CD4-positive, alpha-beta T cell treated with Interleukin-1 beta for 1 hour (primary cell): ENCODE data around the gene C22orf39.

Experiments
- DNase-seq, 2 donors: peaks; one replicate each; pipeline ENCODE4 v3.0.0-alpha.2; 2020 to 2022

Gene C22orf39

DNA sequence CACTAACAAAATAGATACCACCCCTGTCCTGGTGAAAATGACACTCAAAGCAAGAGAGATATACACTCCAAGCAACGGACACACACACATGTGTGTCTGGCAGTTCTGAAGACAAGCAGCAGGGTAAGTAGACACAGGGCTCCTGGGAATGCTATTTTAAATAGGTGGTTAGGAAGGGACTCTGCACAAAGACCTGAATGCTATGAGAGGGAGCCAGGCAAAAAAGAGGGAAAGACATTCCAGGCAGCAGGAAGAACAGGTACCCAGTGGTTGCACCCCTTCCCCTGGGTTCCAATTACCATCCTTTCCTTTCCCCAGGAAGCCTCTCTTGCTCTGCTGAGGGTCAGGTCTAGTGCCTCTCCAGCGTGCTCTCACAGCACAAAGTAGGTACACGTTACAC is 28.5 kb upstream of the C22orf39 start:
- DNase-seq = no peak

- no peak for DNase-seq
Measured at GRCh38 chr22:19473578-19473977, 26.1 kb upstream of the C22orf39 start.

GRCh38 chr22:19472233-19472632 is 24.7 kb upstream of the C22orf39 start:
- DNase-seq = no peak

DNA sequence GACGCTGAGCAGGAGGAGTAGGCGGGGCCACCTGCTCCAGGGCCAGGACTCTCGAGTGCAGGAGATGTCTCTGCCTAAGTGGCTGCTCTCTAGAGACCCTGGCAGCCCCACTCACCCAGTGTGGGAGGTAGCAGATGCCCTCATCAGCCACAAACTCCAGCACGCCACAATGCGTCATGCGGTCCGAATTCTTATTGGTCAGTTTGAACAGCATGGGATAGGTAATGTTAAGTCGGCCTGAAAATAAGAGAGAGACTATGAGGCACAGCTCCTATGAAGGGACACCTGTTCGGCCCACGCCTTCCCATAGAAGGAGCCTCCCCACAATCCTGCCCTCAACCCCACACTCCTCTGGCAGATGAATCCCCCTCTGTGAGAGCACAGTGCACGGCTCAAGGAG is 24.1 kb upstream of the C22orf39 start:
- DNase-seq = no peak

DNA sequence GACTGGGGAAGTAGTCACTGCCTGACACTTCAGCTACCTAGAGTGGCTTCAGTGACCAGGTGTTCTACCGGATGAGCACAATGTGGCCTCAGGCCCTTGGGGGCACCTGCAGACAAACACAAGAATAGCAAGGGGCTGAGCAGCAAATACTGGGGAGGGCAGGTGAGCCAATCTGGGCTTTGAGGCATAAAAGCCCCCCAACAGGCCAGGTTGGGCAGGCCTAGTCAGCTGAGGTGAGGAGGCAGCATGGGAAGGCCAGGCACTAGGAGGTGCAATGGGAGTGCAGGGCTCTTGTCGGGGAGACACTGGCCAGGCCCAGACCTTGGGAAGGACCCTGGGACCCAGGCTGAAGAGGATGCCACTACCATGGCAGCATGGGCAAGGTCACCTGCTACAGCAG is 22.5 kb upstream of the C22orf39 start:
- no peak for DNase-seq

DNA sequence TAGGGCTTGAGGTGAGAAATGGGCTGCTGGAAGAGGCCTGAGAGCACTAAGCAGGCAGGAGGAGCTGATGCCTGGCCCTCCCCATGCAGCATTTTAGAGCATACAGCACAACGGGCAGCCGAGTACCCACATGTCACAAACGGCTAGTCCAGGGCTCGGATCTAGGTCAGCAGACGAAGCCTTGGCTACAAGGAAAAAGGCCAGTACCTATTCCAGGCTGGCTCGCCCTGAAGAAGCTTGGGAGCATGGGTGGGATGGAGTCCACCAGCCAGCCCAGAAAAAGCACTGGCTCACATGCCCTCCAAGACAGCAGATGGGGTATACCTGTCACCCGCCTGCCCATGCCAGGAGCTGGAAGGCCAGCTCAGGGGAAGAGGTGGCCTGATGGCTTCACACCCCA is 21.9 kb upstream of the C22orf39 start:
- no peak for DNase-seq

DNA sequence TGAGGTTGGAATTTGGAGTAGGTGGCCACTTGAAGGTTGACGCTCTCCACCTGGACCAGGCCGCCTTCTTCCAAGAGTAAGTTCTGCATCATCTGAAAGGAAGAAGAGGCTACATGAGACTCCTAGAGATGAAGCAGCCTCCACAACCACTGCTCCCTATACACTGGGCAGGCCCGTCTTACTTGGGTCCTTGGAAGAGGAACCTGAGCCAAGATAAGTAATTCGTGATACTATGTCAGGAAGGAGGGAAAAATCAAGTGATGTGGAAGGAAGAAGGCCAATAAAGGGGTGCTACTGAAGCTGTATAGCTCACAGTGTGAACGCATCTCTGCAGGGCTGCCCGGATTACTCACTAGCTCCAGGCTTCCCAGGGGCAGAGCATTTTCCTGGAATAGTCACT is 20.4 kb upstream of the C22orf39 start:
- DNase-seq = no peak

DNA sequence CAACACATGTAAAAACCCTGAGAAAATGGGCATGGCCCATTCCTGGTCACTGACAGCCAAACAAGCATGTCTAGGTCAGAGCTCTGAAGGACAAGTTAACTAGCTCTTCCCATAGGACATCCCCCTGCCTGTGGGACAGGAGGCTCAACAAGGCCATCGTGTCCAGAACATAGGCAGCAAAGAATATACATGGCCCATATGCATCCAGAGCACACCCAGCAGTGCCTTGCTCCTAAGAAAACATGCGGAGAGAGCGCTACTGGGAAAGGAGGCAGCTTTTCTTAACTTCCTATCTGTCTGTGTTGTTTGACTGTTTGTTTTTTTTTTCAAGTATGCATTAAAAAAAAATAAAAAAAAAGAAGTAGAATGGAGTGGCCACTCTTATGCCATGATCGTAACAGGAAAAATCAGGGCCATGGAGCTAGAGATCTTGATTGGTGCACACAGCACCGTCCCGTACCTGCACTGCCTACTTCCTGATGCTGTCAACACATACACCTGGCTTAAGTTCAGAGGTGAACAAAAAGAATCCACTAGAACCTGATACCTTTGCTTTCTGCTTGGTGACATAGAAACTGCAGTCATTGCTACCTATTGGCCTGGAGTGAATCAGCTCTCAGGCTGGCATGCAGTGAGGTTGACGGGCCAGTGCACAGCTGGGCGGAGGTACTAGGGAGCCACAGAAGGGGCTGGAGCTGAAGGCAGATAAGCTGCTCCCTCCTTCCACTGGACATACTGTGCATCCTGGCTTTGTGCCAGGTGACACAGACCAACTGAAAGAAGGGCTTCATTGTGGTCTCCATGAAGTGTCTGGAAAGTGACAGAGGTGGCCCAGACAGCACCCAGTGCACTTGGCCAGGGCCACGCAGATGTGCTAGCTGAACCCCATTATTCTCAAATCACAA is 19.6 kb upstream of the C22orf39 start:
- no peak for DNase-seq

DNA sequence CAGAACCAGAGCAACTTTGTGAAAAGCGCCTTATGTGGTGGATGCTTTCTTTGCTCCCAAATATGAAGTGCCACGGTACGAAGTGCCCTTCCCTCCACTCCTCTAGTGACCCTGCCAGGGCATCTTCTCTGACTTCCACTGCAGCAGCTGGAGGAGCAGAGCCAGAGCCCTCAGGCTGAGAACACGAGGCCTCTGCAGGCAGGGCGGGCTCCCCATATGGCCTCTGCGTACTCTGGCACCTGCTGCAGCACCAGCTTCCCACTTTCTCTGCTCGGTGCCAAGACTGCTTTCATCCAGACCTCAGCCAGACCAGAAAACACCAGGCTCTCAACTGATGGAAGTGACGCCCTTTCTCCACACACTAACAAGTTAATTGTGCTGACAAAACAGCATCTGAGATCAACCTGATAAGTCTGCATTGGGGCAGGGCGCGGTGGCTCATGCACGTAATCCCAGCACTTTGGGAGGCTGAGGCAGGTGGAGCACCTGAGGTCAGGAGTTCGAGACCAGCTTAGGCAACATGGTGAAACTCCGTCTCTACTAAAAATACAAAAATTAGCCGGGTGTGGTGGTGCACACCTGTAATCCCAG is 18.7 kb upstream of the C22orf39 start:
- no peak for DNase-seq

DNA sequence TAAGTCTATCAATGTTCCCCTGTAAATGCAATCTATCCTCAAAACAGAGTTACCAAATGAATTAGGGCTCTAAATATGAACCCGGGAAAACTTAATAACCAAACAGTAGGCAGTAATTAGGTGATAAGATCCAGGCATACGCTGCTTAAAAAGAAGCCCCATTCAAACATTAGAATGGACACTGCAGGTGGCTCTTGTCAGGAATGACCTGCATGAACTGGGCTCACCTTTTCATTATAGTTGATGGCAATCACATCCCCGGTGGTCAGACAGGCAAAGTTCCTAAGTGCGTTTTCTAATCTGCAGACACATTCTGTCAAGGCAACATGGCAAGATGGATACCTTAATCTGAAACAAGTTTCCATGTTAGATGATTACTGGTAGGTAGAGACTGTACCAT is 17.5 kb upstream of the C22orf39 start:
- no peak for DNase-seq

DNA sequence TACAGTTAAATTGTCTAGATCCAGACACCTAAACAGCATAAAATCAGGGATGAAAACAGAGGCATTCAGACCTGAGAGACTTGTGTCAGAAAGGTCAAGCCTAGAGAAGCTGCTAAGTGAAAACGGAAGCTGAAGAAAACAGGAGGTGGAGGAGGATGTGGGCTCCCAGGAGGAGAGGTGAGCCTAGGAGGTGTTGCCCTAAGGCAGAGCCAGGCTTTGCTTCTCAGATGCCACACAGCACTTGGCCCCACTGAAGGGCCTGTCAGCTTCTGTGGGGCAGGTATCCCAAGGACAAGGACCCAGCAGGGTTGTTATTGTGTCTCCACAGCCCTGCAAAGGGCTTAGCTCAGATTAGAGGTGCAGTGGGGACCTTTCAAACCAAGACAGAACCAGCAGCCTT is 17.0 kb upstream of the C22orf39 start:
- no peak for DNase-seq

DNA sequence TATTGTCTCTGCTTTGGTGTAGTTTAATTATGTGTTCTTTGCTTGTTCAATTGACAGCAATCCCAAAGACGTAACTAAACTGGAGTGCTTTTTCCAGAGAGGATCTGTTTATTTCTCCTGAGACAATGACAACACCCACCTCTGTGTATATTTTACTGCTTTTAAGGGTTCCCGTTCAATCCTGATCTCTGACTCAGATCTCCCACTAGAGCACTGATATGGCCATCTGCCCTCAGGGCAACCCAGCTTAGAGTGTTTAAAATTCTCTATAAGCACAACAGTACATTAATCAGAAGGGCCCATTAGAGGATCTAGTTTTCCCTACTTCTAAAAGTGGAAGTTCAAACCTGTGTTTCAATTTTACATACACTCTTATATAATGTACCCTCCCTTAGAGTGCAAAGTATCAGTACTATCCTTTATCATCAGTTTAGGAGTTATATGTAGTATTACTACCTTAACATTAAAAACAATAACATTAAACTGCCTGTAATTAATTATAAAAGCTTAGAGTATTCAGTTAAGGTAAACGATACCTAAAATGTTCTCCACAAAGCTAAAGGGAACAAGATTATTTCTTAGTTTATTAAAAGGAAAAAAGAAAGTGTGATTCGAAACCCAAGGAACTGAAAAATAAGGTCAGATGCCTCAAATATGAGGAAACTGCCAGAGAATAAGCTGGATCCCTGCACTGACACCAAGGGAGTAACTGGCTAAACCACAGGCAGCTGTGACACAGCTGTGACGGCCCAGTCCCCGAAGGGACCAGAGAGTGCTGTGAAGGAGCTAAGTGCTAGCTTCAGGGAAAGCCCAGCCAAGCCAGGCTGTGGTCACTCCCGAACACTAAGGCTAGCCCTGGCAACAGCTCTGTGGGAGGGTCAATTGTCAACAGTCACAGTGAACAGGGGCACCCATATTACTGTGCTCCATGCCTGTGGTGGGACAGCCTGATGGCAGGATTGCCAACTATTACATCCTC is 16.3 kb upstream of the C22orf39 start:
- no peak for DNase-seq

- DNase-seq = no peak
Measured at GRCh38 chr22:19463008-19463407, 15.5 kb upstream of the C22orf39 start.

GRCh38 chr22:19461506-19461905 is 14.0 kb upstream of the C22orf39 start:
- DNase-seq = no peak

GRCh38 chr22:19460036-19460435 is 12.5 kb upstream of the C22orf39 start:
- DNase-seq = no peak

DNA sequence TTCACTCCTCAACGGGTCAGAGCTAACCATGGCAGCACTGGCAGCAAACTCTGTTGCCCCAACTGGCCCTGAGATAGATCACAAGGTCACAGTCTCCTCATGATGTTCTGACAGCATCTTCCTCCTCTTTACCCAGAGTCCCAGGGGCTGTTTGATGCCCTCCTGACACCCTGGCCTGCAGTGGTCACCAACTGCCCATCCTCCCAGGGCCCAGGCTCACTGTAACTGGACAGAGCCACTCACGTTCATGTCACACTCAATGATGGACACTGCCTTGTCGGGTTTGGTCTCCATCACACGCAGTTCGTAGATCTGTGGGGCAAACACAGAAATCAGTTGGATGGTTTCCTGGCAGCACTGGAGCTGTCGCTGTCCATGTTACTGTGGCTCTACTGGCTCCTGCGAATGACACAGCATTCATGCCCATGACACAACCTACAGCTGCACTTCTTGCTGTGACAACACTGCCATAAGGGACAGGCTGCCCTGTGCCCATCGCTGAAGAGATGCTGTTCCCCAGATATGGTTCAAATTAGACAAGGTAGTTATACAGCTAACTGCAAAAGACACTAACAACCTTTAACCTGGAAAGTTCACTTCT is 10.4 kb upstream of the C22orf39 start:
- no peak for DNase-seq

- no peak for DNase-seq
Measured at GRCh38 chr22:19456541-19456940, 9.0 kb upstream of the C22orf39 start.

GRCh38 chr22:19455585-19456370 is 8.3 kb upstream of the C22orf39 start:
- DNase-seq = no peak

DNA sequence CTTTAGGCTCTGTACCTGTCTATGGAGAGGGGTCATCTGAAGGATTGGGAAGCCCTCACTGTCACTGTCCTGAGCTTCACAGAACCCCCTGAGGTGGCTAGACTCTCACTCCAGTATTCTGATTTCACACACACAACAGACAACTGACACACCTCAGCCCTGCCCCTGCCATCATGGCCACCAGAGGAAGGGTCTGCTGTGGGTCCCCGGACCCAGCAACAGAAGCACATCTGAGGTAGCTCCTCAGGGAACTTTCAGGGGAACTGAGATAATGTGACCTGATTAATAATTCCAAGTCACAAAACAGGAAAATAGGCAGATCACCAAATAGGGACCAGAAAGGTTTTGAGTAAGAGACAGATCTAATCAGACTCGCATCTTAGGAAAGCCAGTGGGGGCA is 7.5 kb upstream of the C22orf39 start:
- DNase-seq = no peak

- DNase-seq = no peak
Measured at GRCh38 chr22:19454156-19454555, 6.6 kb upstream of the C22orf39 start.

GRCh38 chr22:19453718-19454117 is 6.2 kb upstream of the C22orf39 start:
- DNase-seq = no peak

GRCh38 chr22:19451570-19451969 is 4.1 kb upstream of the C22orf39 start:
- no peak for DNase-seq
